DMS79 treated with DMSO at 0.1 percent for 48 hours (cell line): ENCODE results near the gene JPH2.

Source experiments
- DNase-seq: peaks from one replicate; lab custom pipeline; 2025; lab: John Stamatoyannopoulos, UW

The JPH2 gene

DNA sequence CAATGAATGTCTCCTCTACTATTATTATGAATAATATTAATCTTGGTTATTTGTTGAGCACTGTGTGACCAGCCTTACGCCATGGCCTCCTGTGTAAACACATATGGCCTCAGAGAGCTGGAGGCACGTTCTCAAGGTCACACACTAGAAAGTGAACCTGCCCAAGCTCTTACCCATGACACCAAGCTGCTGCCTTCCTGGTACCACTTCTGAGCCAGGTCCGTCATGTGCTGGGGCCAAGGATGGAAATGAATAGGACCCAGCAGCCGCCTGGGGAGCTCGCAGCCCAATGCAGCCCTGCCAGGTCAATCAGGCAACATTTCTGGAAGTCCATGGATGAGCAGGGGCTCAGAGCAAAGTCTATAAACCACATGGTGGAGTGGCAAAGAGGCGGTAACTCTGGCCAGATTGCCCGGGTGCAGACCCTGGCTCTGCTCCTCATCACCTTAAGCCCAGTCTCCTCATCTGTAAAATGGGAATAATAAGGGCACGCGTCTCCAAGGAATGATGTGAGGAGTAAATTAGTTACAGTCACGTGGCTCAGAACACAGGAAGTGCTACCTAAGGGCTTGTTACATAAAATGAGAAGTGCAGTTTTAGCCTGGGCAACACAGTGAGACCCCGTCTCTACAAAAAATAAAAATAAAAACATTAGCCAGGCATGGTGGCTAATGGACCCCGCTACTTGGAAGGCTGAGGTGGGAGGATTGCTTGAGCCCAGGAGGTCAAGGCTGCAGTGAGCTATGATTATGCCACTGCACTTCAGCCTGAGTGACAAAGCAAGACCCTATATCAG lies 61.5 kb downstream of the JPH2 start:
- no peak for DNase-seq

DNA sequence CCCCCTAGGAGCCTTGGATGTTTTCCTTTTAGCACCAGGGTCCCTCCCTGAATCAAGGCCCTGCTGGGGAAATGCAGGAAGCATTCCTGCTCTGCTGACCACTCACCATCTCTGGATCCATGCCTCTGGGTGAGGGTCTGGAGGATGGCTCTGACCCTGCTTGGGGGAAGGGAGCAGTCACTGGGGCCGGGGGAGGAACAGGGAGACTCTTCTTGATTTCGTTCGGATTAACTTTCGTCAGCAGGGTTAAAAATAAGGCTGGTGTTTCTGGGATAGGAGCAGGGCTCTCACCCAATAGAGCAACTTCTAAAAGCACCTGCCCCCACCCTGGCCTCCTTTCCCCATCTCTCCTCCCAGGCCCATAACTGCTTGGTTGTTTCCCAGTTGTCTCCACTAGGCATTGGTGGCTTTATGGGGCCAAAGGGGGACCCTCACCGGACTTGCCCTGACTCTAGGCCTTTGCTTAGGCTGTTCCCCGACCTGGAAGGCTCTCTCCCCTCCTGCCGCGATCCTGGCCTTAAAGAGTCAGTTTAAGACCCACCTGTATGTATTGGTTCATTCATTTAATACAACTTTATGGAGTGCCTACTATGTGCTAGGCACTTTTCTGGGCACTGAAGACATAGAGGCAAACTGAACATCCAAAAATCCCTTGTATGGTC lies 63.0 kb downstream of the JPH2 start:
- no peak for DNase-seq

DNA sequence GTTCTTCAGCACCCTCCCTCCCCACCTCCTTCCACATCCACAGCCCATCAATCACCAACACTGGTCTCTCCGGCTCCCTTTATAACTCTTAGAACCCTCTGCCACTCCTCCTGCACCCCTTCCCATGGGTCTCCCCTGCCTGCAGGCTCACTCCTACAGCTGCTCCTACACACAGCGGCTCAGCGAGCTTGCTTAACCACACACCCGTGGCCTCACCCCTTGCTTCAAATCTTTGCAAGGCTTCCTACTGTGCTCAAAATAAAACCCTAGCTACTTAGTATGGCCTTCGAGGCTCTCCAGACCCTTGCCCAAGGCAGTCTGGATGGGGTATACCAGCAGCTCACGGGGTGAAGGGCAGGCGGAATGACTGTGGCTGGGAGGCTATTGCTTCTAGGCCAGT lies 63.7 kb downstream of the JPH2 start:
- DNase-seq: no peak

- DNase-seq: no peak
Measured at GRCh38 chr20:44120676-44121425, 66.1 kb downstream of the JPH2 start.

GRCh38 chr20:44118185-44119033 lies 68.6 kb downstream of the JPH2 start:
- DNase-seq: no peak

GRCh38 chr20:44117296-44118184 lies 69.4 kb downstream of the JPH2 start:
- no peak for DNase-seq

GRCh38 chr20:44115762-44116644 lies 71.0 kb downstream of the JPH2 start:
- DNase-seq: no peak

- no peak for DNase-seq
Measured at GRCh38 chr20:44115181-44115580, 71.8 kb downstream of the JPH2 start.

DNA sequence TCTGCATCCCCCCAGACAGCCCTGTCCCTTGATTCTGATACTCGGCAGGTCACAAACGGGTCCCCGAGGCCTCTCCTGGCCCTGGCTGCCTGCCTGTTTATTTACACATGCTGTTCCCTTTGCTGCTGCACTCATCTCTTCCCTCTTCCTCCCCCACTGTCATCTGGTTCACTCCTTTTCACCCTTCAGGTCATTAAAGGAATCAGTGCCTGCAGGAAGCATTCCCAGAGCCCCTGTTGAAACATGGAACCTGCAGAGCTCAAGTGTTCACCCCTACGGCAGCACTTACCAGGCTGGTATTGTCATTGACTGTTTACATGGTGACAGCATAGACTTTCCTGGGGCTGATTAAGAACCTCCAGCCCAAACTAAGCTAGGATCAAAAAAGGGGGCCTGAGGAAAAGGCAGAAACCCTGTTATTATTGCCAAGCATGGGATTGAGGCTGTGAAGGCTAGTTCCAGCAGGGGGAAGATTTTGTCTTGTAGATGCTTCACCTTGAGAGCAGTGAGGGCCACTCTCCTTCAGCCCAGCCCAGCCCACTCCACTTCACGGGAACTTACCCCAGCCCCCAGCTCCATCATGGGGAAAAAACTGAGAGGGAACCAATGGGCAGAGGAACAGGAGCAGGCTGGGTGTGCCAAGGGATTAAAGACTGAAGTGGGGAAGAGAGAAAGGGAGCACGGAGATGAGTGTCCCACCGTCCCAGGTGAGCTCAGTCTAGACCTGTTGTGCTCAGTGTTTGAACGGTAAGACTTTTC lies 73.2 kb downstream of the JPH2 start:
- no peak for DNase-seq

DNA sequence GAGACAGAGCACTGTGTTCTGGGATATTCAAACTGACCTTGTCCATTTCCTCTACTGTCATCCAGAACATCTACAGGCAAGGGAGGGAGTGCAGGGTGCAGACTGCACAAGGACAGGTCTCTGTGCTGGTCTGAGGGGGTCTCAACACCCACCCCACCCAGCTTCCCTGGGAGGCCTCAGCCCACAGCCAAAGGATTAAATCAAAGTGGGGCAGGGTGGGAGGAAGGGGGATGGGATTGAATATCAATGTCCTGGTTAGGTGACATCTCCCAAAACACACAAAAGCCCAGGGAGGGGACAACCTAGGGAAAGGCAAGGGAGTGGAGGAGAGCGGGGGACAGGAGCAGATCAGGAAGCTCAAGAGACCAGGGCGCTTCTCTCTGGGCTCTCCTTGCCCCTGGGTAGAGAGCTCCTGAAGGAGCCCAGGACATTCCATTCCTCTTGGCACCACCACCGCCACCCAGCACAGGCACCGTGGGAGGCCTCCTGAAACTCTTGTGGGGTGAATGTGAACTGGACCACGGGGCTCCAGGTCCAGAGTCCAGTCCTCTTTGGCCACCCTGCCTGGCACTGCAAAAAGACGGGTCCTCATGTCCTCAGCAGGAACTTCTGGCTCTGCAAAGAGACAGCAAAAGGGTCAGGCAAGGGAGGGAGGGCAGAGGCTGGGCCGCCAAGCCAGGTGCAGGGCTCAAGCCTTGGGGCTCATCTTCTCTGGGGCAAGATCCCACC lies 73.9 kb downstream of the JPH2 start:
- no peak for DNase-seq

DNA sequence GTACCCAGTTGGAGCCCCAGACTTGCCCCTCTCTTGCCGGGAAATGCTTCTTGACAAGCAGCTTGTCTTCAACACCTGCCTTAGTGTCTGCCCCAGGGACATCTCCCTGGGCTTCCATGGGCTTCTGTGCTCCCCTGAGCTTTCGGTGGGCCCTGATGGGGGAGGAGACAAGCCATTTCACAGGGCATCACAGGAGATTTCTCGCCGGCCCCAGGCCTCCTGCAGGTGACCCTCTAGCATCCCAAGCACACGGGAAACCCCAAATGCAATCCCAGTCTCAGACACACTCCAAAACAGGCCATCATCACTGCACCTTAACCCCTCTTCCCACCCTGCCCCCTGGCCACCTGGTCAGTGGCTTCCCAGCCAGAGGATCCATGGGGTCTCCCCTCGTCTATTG lies 74.5 kb downstream of the JPH2 start:
- DNase-seq: no peak

- DNase-seq: peak; percentile 19
Measured at GRCh38 chr20:44111712-44112335, 75.2 kb downstream of the JPH2 start.

- no peak for DNase-seq
Measured at GRCh38 chr20:44110816-44111568, 76.0 kb downstream of the JPH2 start.

- DNase-seq: no peak
Measured at GRCh38 chr20:44109951-44110361, 77.0 kb downstream of the JPH2 start.

DNA sequence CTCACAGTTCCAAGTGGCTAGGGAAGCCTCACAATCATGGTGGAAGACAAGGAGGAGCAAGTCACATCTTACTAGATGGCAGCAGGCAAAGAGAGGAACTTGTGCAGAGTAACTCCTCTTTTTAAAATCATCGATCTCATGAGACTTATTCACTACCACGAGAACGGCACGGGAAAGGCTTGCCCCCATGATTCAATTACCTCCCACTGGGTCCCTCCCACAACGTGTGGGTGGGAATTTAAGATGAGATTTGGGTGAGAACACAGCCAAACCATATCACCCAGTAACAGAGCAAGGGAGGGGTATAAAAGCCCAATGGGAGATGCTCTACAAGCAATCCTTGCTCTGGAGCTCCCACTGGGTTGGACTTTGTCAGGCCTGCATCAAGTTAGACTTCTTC lies 80.4 kb downstream of the JPH2 start:
- DNase-seq: no peak

DNA sequence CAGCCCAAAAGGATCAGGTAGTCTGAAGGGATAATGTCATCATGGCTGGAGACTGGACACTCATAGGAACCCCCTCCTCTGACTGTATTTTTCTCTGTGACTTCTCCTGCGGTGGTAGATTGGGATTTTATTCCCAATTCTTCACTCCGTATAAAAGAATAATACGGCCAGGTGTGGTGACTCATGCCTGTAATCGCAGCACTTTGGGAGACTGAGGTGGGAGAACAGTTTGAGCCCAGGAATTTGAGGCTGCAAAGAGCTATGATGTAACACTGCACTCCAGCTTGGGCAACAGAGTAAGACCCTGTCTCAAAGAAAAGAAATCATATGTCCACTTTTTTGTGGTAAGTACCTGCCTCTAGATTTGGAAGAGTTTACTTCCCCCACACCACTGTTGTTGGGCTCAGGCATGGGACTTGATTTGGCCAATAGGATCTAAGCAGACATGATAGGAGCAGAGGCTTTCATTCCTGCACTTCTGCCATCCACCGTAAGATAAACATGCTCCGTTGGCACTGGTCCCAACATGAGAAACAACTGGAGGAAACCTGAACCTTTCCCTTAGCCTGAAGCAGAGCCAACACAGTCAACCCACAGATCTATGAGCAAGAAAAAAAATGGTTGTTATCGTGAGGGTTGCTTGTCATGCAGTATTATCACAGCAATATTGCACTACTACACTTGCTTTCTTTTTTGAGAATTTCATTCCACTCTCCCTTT lies 82.0 kb downstream of the JPH2 start:
- DNase-seq: peak; percentile 45

DNA sequence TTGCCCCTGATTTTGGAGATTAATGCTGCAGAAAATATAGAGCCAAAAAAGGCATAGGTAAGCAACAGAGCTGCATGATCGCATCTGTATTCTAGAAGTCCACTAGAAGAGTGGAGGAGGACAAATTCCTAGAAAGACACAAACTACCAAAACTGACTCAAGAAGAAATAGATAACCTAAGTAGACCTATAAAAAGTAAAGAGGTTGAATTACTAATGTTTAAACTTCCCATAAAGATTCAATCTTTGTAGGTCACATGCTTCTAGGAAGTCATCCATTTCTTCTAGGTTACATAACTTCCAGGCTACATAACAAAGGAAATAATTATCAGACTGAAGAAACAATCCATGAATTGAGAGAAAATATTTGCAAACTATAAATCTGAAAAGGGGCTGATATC lies 84.4 kb downstream of the JPH2 start:
- DNase-seq: no peak
